DMS 273 (cell line): ENCODE results near the gene LACC1.

Experiments used
- DNase-seq: peaks from one replicate; lab custom pipeline; 2025; ENCODE audit not compliant: unreplicated experiment; lab: John Stamatoyannopoulos, UW

The LACC1 gene

GRCh38 chr13:43883631-43884030 is 3.9 kb downstream of the LACC1 start:
- DNase-seq = no peak

- no peak for DNase-seq
Measured at GRCh38 chr13:43884222-43884621, 4.5 kb downstream of the LACC1 start.

- DNase-seq = peak; percentile 5
Measured at GRCh38 chr13:43894438-43894837, 14.7 kb downstream of the LACC1 start.

- no peak for DNase-seq
Measured at GRCh38 chr13:43895940-43896339, 16.2 kb downstream of the LACC1 start.

- DNase-seq = peak; percentile 76
Measured at GRCh38 chr13:43905435-43906031, 25.8 kb downstream of the LACC1 start.

GRCh38 chr13:43908156-43909126 is 28.7 kb downstream of the LACC1 start:
- DNase-seq = peak; percentile 56

GRCh38 chr13:43910856-43911255 is 31.2 kb downstream of the LACC1 start:
- no peak for DNase-seq

- DNase-seq = no peak
Measured at GRCh38 chr13:43911278-43911677, 31.6 kb downstream of the LACC1 start.

GRCh38 chr13:43911871-43912270 is 32.2 kb downstream of the LACC1 start:
- DNase-seq = no peak

GRCh38 chr13:43915451-43915850 is 35.7 kb downstream of the LACC1 start:
- DNase-seq = no peak

- DNase-seq = no peak
Measured at GRCh38 chr13:43916828-43917227, 37.1 kb downstream of the LACC1 start.

GRCh38 chr13:43918636-43919035 is 38.9 kb downstream of the LACC1 start:
- no peak for DNase-seq

- no peak for DNase-seq
Measured at GRCh38 chr13:43920965-43921674, 41.4 kb downstream of the LACC1 start.

GRCh38 chr13:43924549-43925245 is 45.0 kb downstream of the LACC1 start:
- DNase-seq = no peak

GRCh38 chr13:43929947-43930346 is 50.2 kb downstream of the LACC1 start:
- no peak for DNase-seq

GRCh38 chr13:43933378-43933777 is 53.7 kb downstream of the LACC1 start:
- DNase-seq = no peak

- DNase-seq = no peak
Measured at GRCh38 chr13:43934273-43934672, 54.6 kb downstream of the LACC1 start.

GRCh38 chr13:43935878-43936277 is 56.2 kb downstream of the LACC1 start:
- DNase-seq = no peak

GRCh38 chr13:43936647-43937046 is 56.9 kb downstream of the LACC1 start:
- no peak for DNase-seq

- DNase-seq = no peak
Measured at GRCh38 chr13:43937839-43938238, 58.1 kb downstream of the LACC1 start.

- DNase-seq = no peak
Measured at GRCh38 chr13:43938449-43938848, 58.7 kb downstream of the LACC1 start.
